Measurements from ENCODE around the gene ZBP1. TPM values are rescaled to one million over a fixed set of nuclear protein-coding genes. Genes with fewer than 3 reads are reported as not detected.

Gene ZBP1
- total RNA-seq, 4 donors from 2014 or later = 0.08 to 1.7 (median 0.23) TPM

GRCh38 chr20:57601737-57602136, 18.5 kb downstream of the ZBP1 start:
- intact Hi-C loops (cut with DNase I) = no loop called here
- Histone ChIP-seq H3K4me3 (no peak overlapping the region), H3K4me1 (peaks cover 0 to 7% (median 5%) of the 10 kb centered on the region in 3 donors), H3K36me3 (no peaks in the 10 kb centered on the region), H3K27ac (no peak overlapping the region), H3K27me3 (peaks cover 0 to 11% (median 0%) of the 10 kb centered on the region in 4 donors), H3K9me3 (no peaks in the 10 kb centered on the region)
- no peak for TF ChIP-seq CTCF (IDR thresholded peaks at IDR 0.05)
- TF ChIP-seq POLR2A (IDR thresholded peaks at IDR 0.05) = no peak
- 70 to 87% methylated on average over 5 of the region's 5 CpGs for whole genome bisulfite sequencing, 2 donors
- DNase-seq = no peak

GRCh38 chr20:57601211-57601570, 19.0 kb downstream of the ZBP1 start:
- Histone ChIP-seq H3K4me3 (no peak overlapping the region), H3K27me3 (peaks cover 0 to 11% (median 0%) of the 10 kb centered on the region in 4 donors), H3K36me3 (no peaks in the 10 kb centered on the region), H3K4me1 (peaks cover 0 to 10% (median 5%) of the 10 kb centered on the region in 3 donors), H3K27ac (no peak overlapping the region), H3K9me3 (no peaks in the 10 kb centered on the region)
- 70 to 73% methylated on average over 2 of the region's 2 CpGs for WGBS, 2 donors
- TF ChIP-seq CTCF (IDR thresholded peaks at IDR 0.05) (no peak), POLR2A (IDR thresholded peaks at IDR 0.05) (no peak)
- intact Hi-C loops (cut with DNase I) = no loop called here
- no peak for DNase-seq

- DNase-seq = no peak
- intact Hi-C loops (cut with DNase I) = no loop called here
- no peak overlapping the region for H3K4me3 ChIP-seq
- H3K27me3 ChIP-seq = peaks cover 0 to 11% (median 0%) of the 10 kb centered on the region in 4 donors
- no peaks in the 10 kb centered on the region for H3K36me3 ChIP-seq
- H3K4me1 ChIP-seq = peaks cover 0 to 10% (median 5%) of the 10 kb centered on the region in 3 donors
- no peak overlapping the region for H3K27ac ChIP-seq
- no peaks in the 10 kb centered on the region for H3K9me3 ChIP-seq
- TF ChIP-seq CTCF (IDR thresholded peaks at IDR 0.05) (no peak), POLR2A (IDR thresholded peaks at IDR 0.05) (no peak)
- WGBS, 2 donors = 75 to 80% methylated on average over 12 to 13 of the region's 13 CpGs
Measured at GRCh38 chr20:57600320-57601210, 19.7 kb downstream of the ZBP1 start.

- Histone ChIP-seq H3K36me3 (no peaks in the 10 kb centered on the region), H3K4me1 (peaks cover 2 to 21% (median 9%) of the 10 kb centered on the region in 3 donors), H3K4me3 (no peak overlapping the region), H3K27ac (no peak overlapping the region), H3K27me3 (peaks cover 0 to 11% (median 0%) of the 10 kb centered on the region in 4 donors), H3K9me3 (no peaks in the 10 kb centered on the region)
- WGBS, 2 donors = 100% methylated on average over 1 of the region's 5 CpGs; no CpG with 5 or more reads in 1 of the 2 donors
- no peak for DNase-seq
- intact Hi-C loops (cut with DNase I) = no loop called here
- TF ChIP-seq CTCF (IDR thresholded peaks at IDR 0.05) = no peak
Measured at GRCh38 chr20:57598491-57598890, 21.7 kb downstream of the ZBP1 start.

- no peak for DNase-seq
- H3K4me3 ChIP-seq = no peak overlapping the region
- no peak overlapping the region for H3K27ac ChIP-seq
- H3K27me3 ChIP-seq = peaks cover 0 to 11% (median 0%) of the 10 kb centered on the region in 4 donors
- H3K9me3 ChIP-seq = no peaks in the 10 kb centered on the region
- no peaks in the 10 kb centered on the region for H3K36me3 ChIP-seq
- intact Hi-C loops (cut with DNase I) = no loop called here
- H3K4me1 ChIP-seq = peaks cover 5 to 25% (median 9%) of the 10 kb centered on the region in 3 donors
- TF ChIP-seq CTCF (IDR thresholded peaks at IDR 0.05) (no peak), POLR2A (IDR thresholded peaks at IDR 0.05) (no peak)
- WGBS, 2 donors = 75 to 77% methylated on average over 4 to 6 of the region's 10 CpGs
Measured at GRCh38 chr20:57598060-57598459, 22.2 kb downstream of the ZBP1 start.
